ENCODE results near the gene VRK2.

VRK2 gene

DNA sequence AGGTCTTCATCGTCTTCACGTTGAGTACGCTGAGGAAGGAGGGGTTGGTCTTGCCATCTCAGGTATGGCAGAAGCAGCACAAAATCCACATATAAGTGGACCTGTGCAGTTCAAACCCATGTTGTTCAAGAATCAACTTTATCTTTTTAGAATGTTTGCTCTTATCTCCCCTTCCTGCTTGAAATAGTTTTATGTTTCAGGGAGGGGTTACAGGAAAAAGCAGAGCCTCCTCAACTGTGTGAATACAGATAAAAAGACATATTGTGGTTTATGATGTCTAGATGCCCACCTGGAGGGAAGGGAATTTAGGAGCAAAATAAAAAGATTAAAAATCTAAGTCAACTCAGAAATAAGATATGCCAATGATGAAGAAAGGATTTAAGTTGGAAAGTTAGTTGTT, 75.9 kb downstream of the VRK2 start:
- TF ChIP-seq TAF1 (IDR thresholded peaks at IDR 0.05; ENCODE audit: borderline replicate concordance, insufficient read depth, low read length): no peak
- TF ChIP-seq, protein P1, sequence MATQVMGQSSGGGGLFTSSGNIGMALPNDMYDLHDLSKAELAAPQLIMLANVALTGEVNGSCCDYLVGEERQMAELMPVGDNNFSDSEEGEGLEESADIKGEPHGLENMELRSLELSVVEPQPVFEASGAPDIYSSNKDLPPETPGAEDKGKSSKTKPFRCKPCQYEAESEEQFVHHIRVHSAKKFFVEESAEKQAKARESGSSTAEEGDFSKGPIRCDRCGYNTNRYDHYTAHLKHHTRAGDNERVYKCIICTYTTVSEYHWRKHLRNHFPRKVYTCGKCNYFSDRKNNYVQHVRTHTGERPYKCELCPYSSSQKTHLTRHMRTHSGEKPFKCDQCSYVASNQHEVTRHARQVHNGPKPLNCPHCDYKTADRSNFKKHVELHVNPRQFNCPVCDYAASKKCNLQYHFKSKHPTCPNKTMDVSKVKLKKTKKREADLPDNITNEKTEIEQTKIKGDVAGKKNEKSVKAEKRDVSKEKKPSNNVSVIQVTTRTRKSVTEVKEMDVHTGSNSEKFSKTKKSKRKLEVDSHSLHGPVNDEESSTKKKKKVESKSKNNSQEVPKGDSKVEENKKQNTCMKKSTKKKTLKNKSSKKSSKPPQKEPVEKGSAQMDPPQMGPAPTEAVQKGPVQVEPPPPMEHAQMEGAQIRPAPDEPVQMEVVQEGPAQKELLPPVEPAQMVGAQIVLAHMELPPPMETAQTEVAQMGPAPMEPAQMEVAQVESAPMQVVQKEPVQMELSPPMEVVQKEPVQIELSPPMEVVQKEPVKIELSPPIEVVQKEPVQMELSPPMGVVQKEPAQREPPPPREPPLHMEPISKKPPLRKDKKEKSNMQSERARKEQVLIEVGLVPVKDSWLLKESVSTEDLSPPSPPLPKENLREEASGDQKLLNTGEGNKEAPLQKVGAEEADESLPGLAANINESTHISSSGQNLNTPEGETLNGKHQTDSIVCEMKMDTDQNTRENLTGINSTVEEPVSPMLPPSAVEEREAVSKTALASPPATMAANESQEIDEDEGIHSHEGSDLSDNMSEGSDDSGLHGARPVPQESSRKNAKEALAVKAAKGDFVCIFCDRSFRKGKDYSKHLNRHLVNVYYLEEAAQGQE (IDR thresholded peaks at IDR 0.05; ENCODE audit: insufficient read depth in 1 of 2, low read depth in 2 of 2, low read length in 2 of 2): no peak
- no peak for TF ChIP-seq FOXP2 (optimal IDR thresholded peaks at IDR 0.05; ENCODE audit: borderline replicate concordance, extremely low read depth, extremely low read length, insufficient read depth)
- no peak for TF ChIP-seq SIN3A (IDR thresholded peaks at IDR 0.05; ENCODE audit: borderline replicate concordance, insufficient read depth, low read length)
- TF ChIP-seq POLR2AphosphoS5 (IDR thresholded peaks at IDR 0.05; ENCODE audit: low read depth, low read length): no peak

GRCh38 chr2:58127111-58127510, 80.5 kb downstream of the VRK2 start:
- TF ChIP-seq SIN3A (IDR thresholded peaks at IDR 0.05; ENCODE audit: borderline replicate concordance, insufficient read depth, low read length) (no peak), FOXP2 (optimal IDR thresholded peaks at IDR 0.05; ENCODE audit: borderline replicate concordance, extremely low read depth, extremely low read length, insufficient read depth) (no peak), POLR2AphosphoS5 (IDR thresholded peaks at IDR 0.05; ENCODE audit: low read depth, low read length) (no peak), TAF1 (IDR thresholded peaks at IDR 0.05; ENCODE audit: borderline replicate concordance, insufficient read depth, low read length) (no peak)
- TF ChIP-seq, protein P1 (IDR thresholded peaks at IDR 0.05; ENCODE audit: insufficient read depth in 1 of 2, low read depth in 2 of 2, low read length in 2 of 2): no peak

- TF ChIP-seq FOXP2 (optimal IDR thresholded peaks at IDR 0.05; ENCODE audit: borderline replicate concordance, extremely low read depth, extremely low read length, insufficient read depth): no peak
- TF ChIP-seq, protein P1 (IDR thresholded peaks at IDR 0.05; ENCODE audit: insufficient read depth in 1 of 2, low read depth in 2 of 2, low read length in 2 of 2): no peak
Observed at GRCh38 chr2:58130238-58130637, 83.6 kb downstream of the VRK2 start.

- TF ChIP-seq TAF1 (IDR thresholded peaks at IDR 0.05; ENCODE audit: borderline replicate concordance, insufficient read depth, low read length): no peak
- TF ChIP-seq, protein P1 (IDR thresholded peaks at IDR 0.05; ENCODE audit: insufficient read depth in 1 of 2, low read depth in 2 of 2, low read length in 2 of 2): no peak
- no peak for TF ChIP-seq FOXP2 (optimal IDR thresholded peaks at IDR 0.05; ENCODE audit: borderline replicate concordance, extremely low read depth, extremely low read length, insufficient read depth)
- TF ChIP-seq SIN3A (IDR thresholded peaks at IDR 0.05; ENCODE audit: borderline replicate concordance, insufficient read depth, low read length): no peak
- TF ChIP-seq POLR2AphosphoS5 (IDR thresholded peaks at IDR 0.05; ENCODE audit: low read depth, low read length): no peak
Observed at GRCh38 chr2:58131191-58132011, 84.8 kb downstream of the VRK2 start.

Data from PFSK-1 (cell line).